HepG2 (cell line): ENCODE measurements around the gene C9orf43. TPM values are rescaled to one million over a fixed set of nuclear protein-coding genes. Genes with fewer than 3 reads are reported as not detected.

ENCODE experiments used
- ATAD3A ChIP-seq: sonication (generic); formaldehyde crosslinking; IDR thresholded peaks from 2 replicates; pipeline ENCODE4 v1.4.0; 2020; ENCODE audit warnings: missing genetic modification reagents
- ATF1 ChIP-seq: IDR thresholded peaks from 2 replicates; pipeline ENCODE4 v1.6.1; 2016; ENCODE audit warnings: mild to moderate bottlenecking, control low read depth
- ETV6 ChIP-seq: sonication (generic); formaldehyde crosslinking; conservative IDR thresholded peaks from 2 replicates; pipeline ENCODE4 v1.4.0; 2020; ENCODE audit warnings: missing genetic modification reagents
- HHEX ChIP-seq: IDR thresholded peaks from 2 replicates; pipeline ENCODE4 v1.6.1; 2016; ENCODE audit warnings: control low read depth
- KDM5B ChIP-seq: sonication (generic); formaldehyde crosslinking; IDR thresholded peaks from 2 replicates; pipeline ENCODE4 v1.4.0; 2020; ENCODE audit warnings: missing genetic modification reagents, mild to moderate bottlenecking, borderline replicate concordance
- MED13 ChIP-seq: sonication (generic); formaldehyde crosslinking; IDR thresholded peaks from 2 replicates; pipeline ENCODE4 v1.5.0; 2020; ENCODE audit warnings: missing genetic modification reagents
- MEF2D ChIP-seq: sonication (generic); formaldehyde crosslinking; IDR thresholded peaks from 2 replicates; pipeline ENCODE4 v1.5.1; 2020; ENCODE audit warnings: mild to moderate bottlenecking, missing genetic modification reagents
- NFIB ChIP-seq: sonication (generic); formaldehyde crosslinking; IDR thresholded peaks from 2 replicates; pipeline ENCODE4 v1.9.0; 2021; ENCODE audit warnings: missing genetic modification reagents, mild to moderate bottlenecking, borderline replicate concordance
- PHF20 ChIP-seq: sonication (generic); formaldehyde crosslinking; IDR thresholded peaks from 2 replicates; pipeline ENCODE4 v1.5.0; 2020; ENCODE audit warnings: mild to moderate bottlenecking, missing genetic modification reagents
- RFX1 ChIP-seq: fragments of 450-650 bp; IDR thresholded peaks from 2 replicates; pipeline ENCODE4 v1.6.1; 2017
- SIN3A ChIP-seq: IDR thresholded peaks from 2 replicates; pipeline ENCODE4 v1.6.1; 2011; ENCODE audit warnings: low read depth, mild to moderate bottlenecking, control low read depth, low read length, borderline replicate concordance
- ZC3H13 ChIP-seq: sonication (generic); formaldehyde crosslinking; IDR thresholded peaks from 2 replicates; pipeline ENCODE4 v1.8.1; 2023; ENCODE audit warnings: mild to moderate bottlenecking, missing genetic modification reagents, moderate library complexity
- ZFP36L1 ChIP-seq: sonication (generic); formaldehyde crosslinking; IDR thresholded peaks from 2 replicates; pipeline ENCODE4 v1.8.0; 2022; ENCODE audit warnings: mild to moderate bottlenecking, missing genetic modification reagents, moderate library complexity
- ZNF180 ChIP-seq: sonication (generic); formaldehyde crosslinking; IDR thresholded peaks from 2 replicates; pipeline ENCODE4 v1.4.0; 2020; ENCODE audit warnings: low read depth, missing genetic modification reagents, borderline replicate concordance
- ZNF572 ChIP-seq: sonication (generic); formaldehyde crosslinking; IDR thresholded peaks from 2 replicates; pipeline ENCODE4 v1.5.1; 2020; ENCODE audit warnings: mild to moderate bottlenecking, missing genetic modification reagents
- ZSCAN25 ChIP-seq: sonication (generic); formaldehyde crosslinking; IDR thresholded peaks from 2 replicates; pipeline ENCODE4 v1.8.0; 2022; ENCODE audit warnings: mild to moderate bottlenecking, missing genetic modification reagents
- polyA plus RNA-seq, 8 experiments: library from polyadenylated mRNA; depleted of rRNA in 3 of 8; stranded (reverse) in 7 of 8; unstranded in 1 of 8; fragments of >200 nt; fragmentation: Illumina TruSeq in 4 of 8; extraction: Trizol in 4 of 8; gene quantifications; 2 replicates each; pipeline versions ENCODE4 v1.2.1 to v1.2.3, GENCODE V29; 2011 to 2016; ENCODE audit warnings: low read depth in 4 of 8, missing spikeins in 1 of 8, mixed read lengths in 1 of 8; ENCODE audit not compliant: insufficient read depth in 1 of 8
- total RNA-seq, 5 experiments: library from RNA; depleted of rRNA; stranded (reverse); fragments of >200 nt; fragmentation: Illumina TruSeq; extraction: Trizol; gene quantifications; 2 replicates each; pipeline ENCODE4 v1.2.3, GENCODE V29; 2016; ENCODE audit warnings: low read depth in 1 of 5
- TF ChIP-seq, protein P1 (sequence below): sonication (generic); formaldehyde crosslinking; IDR thresholded peaks from 2 replicates; pipeline ENCODE4 v1.4.0; 2020; ENCODE audit warnings: mild to moderate bottlenecking, missing genetic modification reagents, borderline replicate concordance
- TF ChIP-seq, protein P2 (sequence below): sonication (generic); formaldehyde crosslinking; IDR thresholded peaks from 2 replicates; pipeline ENCODE4 v1.5.0; 2020; ENCODE audit warnings: mild to moderate bottlenecking, missing genetic modification reagents
- TF ChIP-seq, protein P3 (sequence below): sonication (generic); formaldehyde crosslinking; IDR thresholded peaks from 2 replicates; pipeline ENCODE4 v1.8.0; 2022; ENCODE audit warnings: mild to moderate bottlenecking, missing genetic modification reagents, borderline replicate concordance
- TF ChIP-seq, protein P4 (sequence below): sonication (generic); formaldehyde crosslinking; IDR thresholded peaks from 2 replicates; pipeline ENCODE4 v1.5.1; 2020; ENCODE audit warnings: missing genetic modification reagents, mild to moderate bottlenecking, borderline replicate concordance
- TF ChIP-seq, protein P5 (sequence below): sonication (generic); formaldehyde crosslinking; IDR thresholded peaks from 2 replicates; pipeline ENCODE4 v1.5.0; 2020; ENCODE audit warnings: missing genetic modification reagents
- TF ChIP-seq, protein P6 (sequence below): sonication (generic); IDR thresholded peaks from 2 replicates; pipeline ENCODE4 v1.6.1; 2016; ENCODE audit warnings: low read depth, borderline replicate concordance

C9orf43 gene
- total and polyA plus RNA-seq, 2 of the 13 experiments (the other 11 are each of a cell fraction or from before 2014, with no cell fraction given): 0.24 to 0.31 TPM

DNA sequence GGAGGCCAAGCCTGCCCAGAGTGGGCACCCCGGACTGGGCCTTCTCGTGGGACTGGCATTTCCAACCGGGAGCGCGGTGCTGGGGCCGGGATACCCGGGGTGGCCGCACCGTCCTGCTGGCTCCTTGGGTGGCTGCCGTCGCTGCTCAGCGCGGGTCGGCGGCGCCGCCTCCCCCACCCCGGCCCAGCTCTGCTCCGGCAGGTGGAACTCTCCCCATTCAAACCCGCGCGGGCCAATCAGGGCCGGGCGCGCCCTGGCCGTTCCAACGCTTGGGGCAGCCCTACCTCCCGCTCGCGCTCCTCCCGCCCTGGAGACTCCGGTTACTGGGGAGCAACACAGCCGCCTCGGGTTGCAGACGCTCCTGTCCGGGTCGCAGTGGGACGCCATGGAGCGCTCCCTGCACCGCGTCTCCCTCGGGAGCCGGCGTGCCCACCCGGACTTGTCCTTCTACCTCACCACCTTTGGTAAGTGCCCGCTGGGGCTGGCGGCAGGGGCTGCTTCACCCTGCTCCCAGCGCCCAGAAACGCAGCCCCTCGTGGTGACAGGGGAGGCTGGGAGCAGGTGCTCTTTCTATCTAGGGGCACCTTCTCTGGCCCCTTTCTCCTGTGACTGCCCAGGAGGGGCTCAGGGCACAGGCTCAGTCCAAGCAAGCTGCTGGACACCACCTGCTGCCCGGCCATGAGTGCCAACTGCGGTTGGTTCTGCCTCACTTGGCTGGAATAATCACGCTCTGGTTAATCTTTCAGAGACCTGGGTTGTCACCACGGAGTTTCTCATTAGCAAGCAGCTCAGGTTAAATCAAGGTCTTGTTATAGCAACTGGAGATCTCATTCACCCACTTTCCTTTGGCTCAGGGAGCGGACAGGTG, 53.1 kb downstream of the C9orf43 start, which contains the start of gene RGS3 (continued):
- TF ChIP-seq MED13 (CRISPR knock-in tag) (0 out of 2 replicates have a peak, but pooled peaks have one; percentile 60), HHEX (CRISPR knock-in tag) (no peak), ATAD3A (no peak), ZNF180 (CRISPR knock-in tag) (no peak), NFIB (no peak), SIN3A (no peak; the same call in 1 of the 2 replicates), MEF2D (no peak), ATF1 (CRISPR knock-in tag) (no peak), PHF20 (CRISPR knock-in tag) (no peak), ZSCAN25 (no peak), KDM5B (CRISPR knock-in tag) (peak; percentile 62; the same call in 1 of the 2 replicates), ZFP36L1 (CRISPR knock-in tag) (no peak), ETV6 (no peak), ZNF572 (CRISPR knock-in tag) (no peak; the same call in 1 of the 2 replicates), RFX1 (no peak), ZC3H13 (no peak; the same call in 1 of the 2 replicates)
- TF ChIP-seq, protein P1, sequence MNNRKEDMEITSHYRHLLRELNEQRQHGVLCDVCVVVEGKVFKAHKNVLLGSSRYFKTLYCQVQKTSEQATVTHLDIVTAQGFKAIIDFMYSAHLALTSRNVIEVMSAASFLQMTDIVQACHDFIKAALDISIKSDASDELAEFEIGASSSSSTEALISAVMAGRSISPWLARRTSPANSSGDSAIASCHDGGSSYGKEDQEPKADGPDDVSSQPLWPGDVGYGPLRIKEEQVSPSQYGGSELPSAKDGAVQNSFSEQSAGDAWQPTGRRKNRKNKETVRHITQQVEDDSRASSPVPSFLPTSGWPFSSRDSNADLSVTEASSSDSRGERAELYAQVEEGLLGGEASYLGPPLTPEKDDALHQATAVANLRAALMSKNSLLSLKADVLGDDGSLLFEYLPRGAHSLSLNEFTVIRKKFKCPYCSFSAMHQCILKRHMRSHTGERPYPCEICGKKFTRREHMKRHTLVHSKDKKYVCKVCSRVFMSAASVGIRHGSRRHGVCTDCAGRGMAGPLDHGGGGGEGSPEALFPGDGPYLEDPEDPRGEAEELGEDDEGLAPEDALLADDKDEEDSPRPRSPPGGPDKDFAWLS (CRISPR knock-in tag): no peak
- TF ChIP-seq, protein P2, sequence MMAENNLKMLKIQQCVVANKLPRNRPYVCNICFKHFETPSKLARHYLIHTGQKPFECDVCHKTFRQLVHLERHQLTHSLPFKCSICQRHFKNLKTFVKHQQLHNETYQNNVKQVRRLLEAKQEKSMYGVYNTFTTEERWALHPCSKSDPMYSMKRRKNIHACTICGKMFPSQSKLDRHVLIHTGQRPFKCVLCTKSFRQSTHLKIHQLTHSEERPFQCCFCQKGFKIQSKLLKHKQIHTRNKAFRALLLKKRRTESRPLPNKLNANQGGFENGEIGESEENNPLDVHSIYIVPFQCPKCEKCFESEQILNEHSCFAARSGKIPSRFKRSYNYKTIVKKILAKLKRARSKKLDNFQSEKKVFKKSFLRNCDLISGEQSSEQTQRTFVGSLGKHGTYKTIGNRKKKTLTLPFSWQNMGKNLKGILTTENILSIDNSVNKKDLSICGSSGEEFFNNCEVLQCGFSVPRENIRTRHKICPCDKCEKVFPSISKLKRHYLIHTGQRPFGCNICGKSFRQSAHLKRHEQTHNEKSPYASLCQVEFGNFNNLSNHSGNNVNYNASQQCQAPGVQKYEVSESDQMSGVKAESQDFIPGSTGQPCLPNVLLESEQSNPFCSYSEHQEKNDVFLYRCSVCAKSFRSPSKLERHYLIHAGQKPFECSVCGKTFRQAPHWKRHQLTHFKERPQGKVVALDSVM (CRISPR knock-in tag): peak; percentile 50; the same call in 1 of the 2 replicates
- TF ChIP-seq, protein P3, sequence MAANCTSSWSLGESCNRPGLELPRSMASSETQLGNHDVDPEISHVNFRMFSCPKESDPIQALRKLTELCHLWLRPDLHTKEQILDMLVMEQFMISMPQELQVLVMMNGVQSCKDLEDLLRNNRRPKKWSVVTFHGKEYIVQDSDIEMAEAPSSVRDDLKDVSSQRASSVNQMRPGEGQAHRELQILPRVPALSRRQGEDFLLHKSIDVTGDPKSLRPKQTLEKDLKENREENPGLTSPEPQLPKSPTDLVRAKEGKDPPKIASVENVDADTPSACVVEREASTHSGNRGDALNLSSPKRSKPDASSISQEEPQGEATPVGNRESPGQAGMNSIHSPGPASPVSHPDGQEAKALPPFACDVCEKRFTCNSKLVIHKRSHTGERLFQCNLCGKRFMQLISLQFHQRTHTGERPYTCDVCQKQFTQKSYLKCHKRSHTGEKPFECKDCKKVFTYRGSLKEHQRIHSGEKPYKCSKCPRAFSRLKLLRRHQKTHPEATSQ (CRISPR knock-in tag): no peak
- TF ChIP-seq, protein P4, sequence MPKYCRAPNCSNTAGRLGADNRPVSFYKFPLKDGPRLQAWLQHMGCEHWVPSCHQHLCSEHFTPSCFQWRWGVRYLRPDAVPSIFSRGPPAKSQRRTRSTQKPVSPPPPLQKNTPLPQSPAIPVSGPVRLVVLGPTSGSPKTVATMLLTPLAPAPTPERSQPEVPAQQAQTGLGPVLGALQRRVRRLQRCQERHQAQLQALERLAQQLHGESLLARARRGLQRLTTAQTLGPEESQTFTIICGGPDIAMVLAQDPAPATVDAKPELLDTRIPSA (CRISPR knock-in tag): no peak
- TF ChIP-seq, protein P5, sequence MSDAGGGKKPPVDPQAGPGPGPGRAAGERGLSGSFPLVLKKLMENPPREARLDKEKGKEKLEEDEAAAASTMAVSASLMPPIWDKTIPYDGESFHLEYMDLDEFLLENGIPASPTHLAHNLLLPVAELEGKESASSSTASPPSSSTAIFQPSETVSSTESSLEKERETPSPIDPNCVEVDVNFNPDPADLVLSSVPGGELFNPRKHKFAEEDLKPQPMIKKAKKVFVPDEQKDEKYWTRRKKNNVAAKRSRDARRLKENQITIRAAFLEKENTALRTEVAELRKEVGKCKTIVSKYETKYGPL (CRISPR knock-in tag): no peak
- TF ChIP-seq, protein P6, sequence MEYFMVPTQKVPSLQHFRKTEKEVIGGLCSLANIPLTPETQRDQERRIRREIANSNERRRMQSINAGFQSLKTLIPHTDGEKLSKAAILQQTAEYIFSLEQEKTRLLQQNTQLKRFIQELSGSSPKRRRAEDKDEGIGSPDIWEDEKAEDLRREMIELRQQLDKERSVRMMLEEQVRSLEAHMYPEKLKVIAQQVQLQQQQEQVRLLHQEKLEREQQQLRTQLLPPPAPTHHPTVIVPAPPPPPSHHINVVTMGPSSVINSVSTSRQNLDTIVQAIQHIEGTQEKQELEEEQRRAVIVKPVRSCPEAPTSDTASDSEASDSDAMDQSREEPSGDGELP: no peak; the same call in 1 of the 2 replicates
